PFSK-1 (cell line): Measurements from ENCODE around the gene SELENOS.

Experiments used
- FOXP2 ChIP-seq: optimal IDR thresholded peaks from 2 replicates; pipeline ENCODE3; 2011; ENCODE audit warnings: borderline replicate concordance, control low read depth, inconsistent platforms; ENCODE audit not compliant: insufficient read depth; ENCODE audit errors: extremely low read length, extremely low read depth
- POLR2AphosphoS5 ChIP-seq: IDR thresholded peaks from 2 replicates; pipeline ENCODE4 v1.6.1; 2012; ENCODE audit warnings: low read depth, mild to moderate bottlenecking, control low read depth, low read length, moderate library complexity
- SIN3A ChIP-seq: IDR thresholded peaks from 2 replicates; pipeline ENCODE4 v1.6.1; 2012; ENCODE audit warnings: mild to moderate bottlenecking, low read length, moderate library complexity, borderline replicate concordance; ENCODE audit not compliant: insufficient read depth
- TAF1 ChIP-seq: IDR thresholded peaks from 2 replicates; pipeline ENCODE4 v1.6.1; 2012; ENCODE audit warnings: low read length, control low read depth, borderline replicate concordance; ENCODE audit not compliant: insufficient read depth

- no peak for TF ChIP-seq TAF1
- no peak for TF ChIP-seq POLR2AphosphoS5
- no peak for TF ChIP-seq SIN3A
- no peak for TF ChIP-seq FOXP2
These were observed 36.9 kb downstream of the SELENOS start for GRCh38 chr15:101240358-101240757.
